ENCODE data around the gene PARS2.
A peak's percentile ranks its signal among the peaks of the same experiment; 100 is the strongest.

Gene PARS2

DNA sequence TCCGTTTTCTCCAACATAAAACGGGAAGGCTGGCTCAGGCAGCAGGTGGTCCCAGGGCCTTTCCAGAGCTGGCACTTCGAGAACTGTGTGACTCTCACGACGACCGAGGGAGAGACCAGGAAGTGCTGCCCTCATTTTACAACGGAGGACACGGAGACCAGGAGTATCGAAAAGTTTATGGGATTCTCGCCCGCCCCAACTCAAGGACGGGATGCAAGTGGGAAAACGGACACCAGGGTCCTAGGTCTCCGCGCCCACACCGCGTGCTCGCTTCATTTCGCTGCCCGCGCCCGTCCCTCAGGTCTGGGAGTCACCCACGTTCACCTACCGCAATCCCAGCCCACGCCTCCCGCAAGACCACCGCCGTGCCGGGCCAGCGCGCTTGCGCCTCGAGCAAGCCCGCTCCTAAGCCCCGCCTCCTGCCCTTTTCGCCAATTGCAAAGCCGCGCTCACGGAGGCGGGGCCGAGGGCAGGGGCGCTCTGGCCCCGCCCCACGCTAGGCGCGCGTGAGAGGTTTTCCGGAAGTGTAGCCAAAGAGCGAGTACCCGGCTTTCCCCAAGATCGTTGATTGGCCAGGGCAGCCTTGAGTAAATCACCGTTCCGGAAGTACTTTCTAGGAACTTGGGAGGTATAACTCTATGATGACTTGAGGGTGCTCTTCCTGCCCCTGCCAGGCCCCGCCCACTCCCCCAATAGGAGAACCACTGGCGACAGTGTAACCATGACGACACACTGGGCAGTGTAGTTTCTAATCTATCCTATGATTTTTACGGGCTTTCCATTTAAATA, at the start of gene PARS2:
PARS2 (minus strand) TSS at position 391 of the 789 bp plus-strand sequence. CDS start 5,362 bp downstream, outside the sequence.
- H3K9ac ChIP-seq (ENCODE audit: low read length): peak within 1 kb of the TSS; percentile 86
- no peaks in the 10 kb centered on the region for H3K36me3 ChIP-seq (ENCODE audit: control insufficient read depth, insufficient read depth, low read length)
- no peaks in the 10 kb centered on the region for H3K27me3 ChIP-seq (ENCODE audit: control insufficient read depth, insufficient read depth, low read length)
- H3K4me3 ChIP-seq (ENCODE audit: low read length): peak within 1 kb of the TSS; percentile 61
- no peaks in the 10 kb centered on the region for H3K9me3 ChIP-seq (ENCODE audit: control insufficient read depth, low read length)
- peaks cover 6% of the 10 kb centered on the region for H3K4me1 ChIP-seq (ENCODE audit: control insufficient read depth, insufficient read depth, low read length)

DNA sequence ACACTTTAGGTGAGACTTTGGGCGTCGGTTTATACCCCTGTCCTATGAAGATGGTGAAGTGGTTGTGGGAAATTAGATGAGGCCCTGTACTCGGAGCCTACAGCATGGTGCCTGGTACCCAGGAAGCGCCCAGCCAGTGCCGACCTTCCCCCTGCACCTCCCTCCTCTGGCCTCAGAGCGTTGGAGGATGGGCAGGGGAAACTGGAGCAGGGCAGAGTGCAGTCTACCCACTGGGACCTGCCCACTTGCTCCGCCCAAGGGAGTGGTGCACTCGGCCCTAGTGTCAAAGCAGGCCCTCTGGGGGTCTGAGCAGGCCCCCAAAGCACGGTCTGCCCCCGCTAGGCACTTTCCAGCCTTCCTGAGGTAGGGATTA, 49.8 kb upstream of the PARS2 start:
- no peaks in the 10 kb centered on the region for H3K27me3 ChIP-seq (ENCODE audit: control insufficient read depth, insufficient read depth, low read length)
- H3K9me3 ChIP-seq (ENCODE audit: control insufficient read depth, low read length): no peaks in the 10 kb centered on the region
- no peak overlapping the region for H3K9ac ChIP-seq (ENCODE audit: low read length)
- peaks cover 5% of the 10 kb centered on the region for H3K4me1 ChIP-seq (ENCODE audit: control insufficient read depth, insufficient read depth, low read length)
- no peaks in the 10 kb centered on the region for H3K36me3 ChIP-seq (ENCODE audit: control insufficient read depth, insufficient read depth, low read length)
- H3K4me3 ChIP-seq (ENCODE audit: low read length): no peak overlapping the region

DNA sequence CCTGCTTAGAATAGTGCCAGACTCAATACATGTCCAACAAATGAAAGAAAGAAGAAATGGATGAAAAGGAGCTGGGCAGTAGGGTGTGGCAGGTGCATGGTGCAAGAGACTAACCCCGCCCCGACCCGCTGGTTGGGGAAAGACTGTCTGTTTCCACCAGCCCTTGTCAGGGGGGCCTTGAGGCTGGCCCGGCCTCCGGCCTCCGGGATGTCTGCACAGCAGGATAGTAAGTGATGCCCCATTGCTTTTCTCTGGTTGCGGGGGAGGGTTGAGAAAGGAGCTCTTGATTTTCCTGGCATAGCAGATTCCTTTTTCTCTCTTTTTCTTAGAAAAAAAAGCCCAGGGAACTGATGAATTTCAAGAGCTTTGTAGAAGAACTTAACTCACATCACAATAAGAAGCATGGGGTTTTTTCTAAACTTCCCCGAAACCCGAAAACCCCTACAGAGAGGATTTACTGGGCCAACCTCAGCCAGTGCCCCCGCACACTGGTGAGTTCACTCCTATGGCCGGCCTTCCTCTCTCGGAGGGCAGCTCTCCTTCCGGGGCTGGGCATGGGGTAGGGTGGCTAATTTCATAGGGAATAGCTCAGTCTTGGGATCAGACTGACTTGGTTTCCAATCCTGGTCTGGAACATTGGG, 49.3 kb upstream of the PARS2 start:
- Histone ChIP-seq H3K9me3 (ENCODE audit: control insufficient read depth, low read length) (no peaks in the 10 kb centered on the region), H3K4me3 (ENCODE audit: low read length) (no peak overlapping the region), H3K9ac (ENCODE audit: low read length) (no peak overlapping the region), H3K4me1 (ENCODE audit: control insufficient read depth, insufficient read depth, low read length) (peaks cover 5% of the 10 kb centered on the region), H3K27me3 (ENCODE audit: control insufficient read depth, insufficient read depth, low read length) (no peaks in the 10 kb centered on the region), H3K36me3 (ENCODE audit: control insufficient read depth, insufficient read depth, low read length) (no peaks in the 10 kb centered on the region)

DNA sequence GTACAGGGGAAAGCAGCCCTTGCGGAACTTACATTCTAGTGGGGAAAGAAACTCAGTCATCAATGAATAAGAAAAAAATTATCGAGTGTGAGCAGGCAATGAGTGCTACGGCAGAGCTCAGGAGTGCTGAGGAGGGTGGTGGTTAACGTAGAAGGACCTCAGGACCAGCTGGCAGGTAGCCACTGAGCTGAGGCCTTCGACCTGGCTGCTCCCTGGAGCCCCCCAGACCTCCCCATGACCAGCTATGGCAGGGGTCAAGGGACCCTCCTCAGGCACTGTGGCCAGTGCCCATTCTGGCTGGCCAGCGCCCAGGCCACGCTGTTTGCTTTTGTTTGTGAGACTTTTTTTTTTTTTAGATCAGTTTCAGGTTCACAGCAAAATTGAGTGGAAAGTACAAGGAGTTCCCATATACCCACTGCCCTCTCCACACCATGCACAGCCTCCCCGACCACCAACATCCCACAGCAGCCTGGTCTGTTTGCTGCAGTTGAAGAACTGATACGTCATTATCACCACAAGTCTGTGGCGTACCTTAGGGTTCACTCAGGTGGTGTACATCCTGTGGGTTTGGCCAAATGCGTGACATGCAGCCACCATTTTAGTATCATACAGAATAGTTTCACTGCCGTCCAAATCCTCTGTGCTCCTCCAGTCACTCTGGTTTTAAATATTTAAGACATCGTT, 48.6 kb upstream of the PARS2 start:
- Histone ChIP-seq H3K4me1 (ENCODE audit: control insufficient read depth, insufficient read depth, low read length) (peaks cover 9% of the 10 kb centered on the region), H3K9me3 (ENCODE audit: control insufficient read depth, low read length) (no peaks in the 10 kb centered on the region), H3K9ac (ENCODE audit: low read length) (no peak overlapping the region), H3K36me3 (ENCODE audit: control insufficient read depth, insufficient read depth, low read length) (no peaks in the 10 kb centered on the region), H3K4me3 (ENCODE audit: low read length) (no peak overlapping the region), H3K27me3 (ENCODE audit: control insufficient read depth, insufficient read depth, low read length) (no peaks in the 10 kb centered on the region)

DNA sequence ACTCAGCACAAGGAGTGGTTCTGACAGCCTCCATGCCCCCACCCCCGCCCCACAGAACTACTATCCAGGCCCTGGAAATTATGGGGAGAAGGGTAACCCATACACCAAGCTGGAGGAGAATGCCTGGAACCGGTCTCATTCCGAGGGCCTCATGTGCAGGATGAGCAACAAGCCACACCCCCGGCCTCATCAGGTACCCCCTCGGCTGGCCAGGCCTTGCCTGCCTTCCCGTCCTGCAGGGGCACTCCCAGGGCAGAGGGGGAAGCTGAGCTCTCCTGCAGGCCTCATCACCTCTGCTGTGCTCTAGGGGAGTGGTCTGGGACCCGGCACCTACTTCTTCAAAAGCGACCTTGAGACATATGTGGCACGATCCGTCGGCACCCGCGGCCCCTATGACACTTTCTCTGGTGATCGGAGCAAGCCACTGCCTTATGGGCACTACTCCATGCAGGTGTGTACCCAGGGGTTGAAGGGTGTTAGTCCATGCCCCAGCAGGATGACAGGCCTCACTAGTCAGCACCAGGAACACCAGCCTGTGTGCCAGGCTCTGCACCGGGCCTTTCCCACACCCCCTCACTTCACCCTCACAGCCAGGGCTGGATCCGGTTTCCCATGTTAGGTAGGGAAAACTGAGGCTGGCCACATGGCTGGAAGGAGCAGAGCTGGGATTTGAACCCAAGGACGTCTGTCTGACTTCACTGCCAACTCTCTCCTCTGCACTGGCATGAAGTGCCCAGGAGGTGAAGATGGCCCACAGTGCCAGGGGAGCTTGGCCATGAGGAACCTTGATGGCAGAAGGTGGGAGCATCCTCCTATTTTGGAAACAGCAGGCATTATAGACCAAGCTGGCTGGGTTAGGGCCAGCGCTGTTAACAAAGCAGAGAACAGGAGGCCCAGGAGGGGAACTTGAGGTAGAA, 47.7 kb upstream of the PARS2 start:
- peaks cover 18% of the 10 kb centered on the region for H3K4me1 ChIP-seq (ENCODE audit: control insufficient read depth, insufficient read depth, low read length)
- H3K9ac ChIP-seq (ENCODE audit: low read length): no peak overlapping the region

DNA sequence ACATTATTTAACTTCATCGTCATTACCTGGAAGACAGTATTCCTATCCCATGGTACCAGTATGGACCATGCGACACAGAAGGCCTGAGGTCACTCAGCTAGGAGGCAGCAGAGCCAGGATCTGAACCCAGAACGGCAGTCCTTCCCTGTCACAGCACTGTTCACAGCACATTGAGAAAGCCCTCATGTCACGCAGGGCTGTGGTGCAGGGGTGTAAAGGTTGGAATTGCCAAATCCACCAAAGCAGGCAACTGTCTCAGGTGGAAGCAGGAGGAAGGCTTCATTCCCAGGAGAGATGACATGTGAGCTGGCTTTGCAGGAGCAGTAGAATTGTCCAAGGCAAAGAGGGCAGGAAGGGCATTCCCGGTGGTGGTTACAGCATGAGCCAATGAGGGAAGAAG, 46.7 kb upstream of the PARS2 start:
- Histone ChIP-seq H3K9ac (ENCODE audit: low read length) (no peak overlapping the region), H3K27me3 (ENCODE audit: control insufficient read depth, insufficient read depth, low read length) (no peaks in the 10 kb centered on the region)

More for the DNA sequence above, 47.7 kb upstream of the PARS2 start:
- no peak overlapping the region for H3K4me3 ChIP-seq (ENCODE audit: low read length)
- H3K36me3 ChIP-seq (ENCODE audit: control insufficient read depth, insufficient read depth, low read length): no peaks in the 10 kb centered on the region
- no peaks in the 10 kb centered on the region for H3K9me3 ChIP-seq (ENCODE audit: control insufficient read depth, low read length)
- H3K27me3 ChIP-seq (ENCODE audit: control insufficient read depth, insufficient read depth, low read length): no peaks in the 10 kb centered on the region

DNA sequence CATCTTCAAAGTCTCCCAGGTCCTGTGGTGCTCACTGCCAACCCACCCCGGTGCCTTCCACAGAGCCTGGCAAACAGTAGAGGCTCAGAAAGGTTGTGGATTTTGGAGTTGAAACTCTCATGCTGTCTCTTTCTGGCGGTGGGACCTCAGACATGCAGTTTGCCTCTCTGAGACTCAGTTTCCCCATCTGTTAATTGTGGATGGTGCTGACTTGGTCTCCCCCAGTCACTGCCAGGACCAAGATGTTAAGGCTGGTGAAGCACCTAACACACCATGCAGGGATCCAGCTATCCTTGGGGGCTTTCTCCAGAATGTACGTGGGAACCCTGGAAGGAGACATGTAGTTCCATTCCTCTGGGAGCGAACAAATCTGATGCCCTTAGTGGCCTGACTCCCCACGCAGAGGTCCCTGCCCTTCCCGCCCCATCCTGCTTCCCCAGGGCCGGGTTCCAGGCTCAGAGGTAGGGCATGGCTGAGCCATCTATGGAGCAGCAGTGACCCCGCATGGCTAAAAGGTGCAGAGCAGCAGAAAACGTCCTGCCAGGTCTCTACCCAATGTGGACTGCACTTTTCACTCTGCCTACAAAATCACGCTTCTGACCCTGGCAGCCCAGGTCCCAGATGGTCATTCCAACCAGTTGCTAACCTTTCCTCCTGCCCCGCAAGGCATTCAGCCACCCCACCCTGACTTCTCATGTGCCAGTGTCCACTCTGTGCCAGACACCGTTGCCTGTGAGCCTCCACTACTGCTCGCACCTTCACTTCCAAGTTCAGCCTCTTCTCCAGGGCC, 46.0 kb upstream of the PARS2 start:
- H3K9ac ChIP-seq (ENCODE audit: low read length): no peak overlapping the region
- no peaks in the 10 kb centered on the region for H3K9me3 ChIP-seq (ENCODE audit: control insufficient read depth, low read length)
- no peak overlapping the region for H3K4me3 ChIP-seq (ENCODE audit: low read length)
- peaks cover 27% of the 10 kb centered on the region for H3K4me1 ChIP-seq (ENCODE audit: control insufficient read depth, insufficient read depth, low read length)
- no peaks in the 10 kb centered on the region for H3K27me3 ChIP-seq (ENCODE audit: control insufficient read depth, insufficient read depth, low read length)
- H3K36me3 ChIP-seq (ENCODE audit: control insufficient read depth, insufficient read depth, low read length): no peaks in the 10 kb centered on the region

More for the DNA sequence above, 46.7 kb upstream of the PARS2 start:
- peaks cover 20% of the 10 kb centered on the region for H3K4me1 ChIP-seq (ENCODE audit: control insufficient read depth, insufficient read depth, low read length)
- H3K4me3 ChIP-seq (ENCODE audit: low read length): no peak overlapping the region
- H3K9me3 ChIP-seq (ENCODE audit: control insufficient read depth, low read length): no peaks in the 10 kb centered on the region
- no peaks in the 10 kb centered on the region for H3K36me3 ChIP-seq (ENCODE audit: control insufficient read depth, insufficient read depth, low read length)

DNA sequence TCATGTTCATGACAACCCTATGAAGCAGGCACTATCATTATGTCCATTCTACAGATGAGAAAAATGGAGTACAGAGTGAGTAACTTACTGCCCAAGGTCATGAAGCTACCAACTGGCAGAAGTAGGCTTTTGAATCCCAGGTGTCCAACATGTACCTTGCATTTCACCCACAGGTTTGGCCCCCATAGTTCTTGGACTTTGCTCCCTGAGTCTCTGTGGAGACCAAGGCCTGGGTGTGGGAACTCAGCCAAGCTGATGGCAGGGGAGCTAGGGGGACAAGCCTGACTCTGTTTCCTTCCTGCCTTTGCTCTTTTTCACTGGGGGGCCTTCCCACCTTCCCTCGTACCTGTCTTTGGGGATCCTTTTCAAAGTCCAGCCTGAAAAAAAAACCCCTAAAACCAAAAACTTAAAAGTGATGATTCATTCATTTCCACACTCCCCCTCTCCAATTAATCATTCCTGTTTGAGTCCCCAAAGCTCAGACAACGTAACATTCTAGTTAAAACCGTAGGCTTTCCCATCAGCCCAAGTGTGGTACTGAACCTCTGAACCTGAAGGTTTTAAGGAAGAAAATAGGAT, 45.3 kb upstream of the PARS2 start:
- Histone ChIP-seq H3K36me3 (ENCODE audit: control insufficient read depth, insufficient read depth, low read length) (no peaks in the 10 kb centered on the region), H3K9me3 (ENCODE audit: control insufficient read depth, low read length) (no peaks in the 10 kb centered on the region), H3K27me3 (ENCODE audit: control insufficient read depth, insufficient read depth, low read length) (no peaks in the 10 kb centered on the region), H3K4me3 (ENCODE audit: low read length) (no peak overlapping the region), H3K9ac (ENCODE audit: low read length) (no peak overlapping the region), H3K4me1 (ENCODE audit: control insufficient read depth, insufficient read depth, low read length) (peaks cover 35% of the 10 kb centered on the region)

DNA sequence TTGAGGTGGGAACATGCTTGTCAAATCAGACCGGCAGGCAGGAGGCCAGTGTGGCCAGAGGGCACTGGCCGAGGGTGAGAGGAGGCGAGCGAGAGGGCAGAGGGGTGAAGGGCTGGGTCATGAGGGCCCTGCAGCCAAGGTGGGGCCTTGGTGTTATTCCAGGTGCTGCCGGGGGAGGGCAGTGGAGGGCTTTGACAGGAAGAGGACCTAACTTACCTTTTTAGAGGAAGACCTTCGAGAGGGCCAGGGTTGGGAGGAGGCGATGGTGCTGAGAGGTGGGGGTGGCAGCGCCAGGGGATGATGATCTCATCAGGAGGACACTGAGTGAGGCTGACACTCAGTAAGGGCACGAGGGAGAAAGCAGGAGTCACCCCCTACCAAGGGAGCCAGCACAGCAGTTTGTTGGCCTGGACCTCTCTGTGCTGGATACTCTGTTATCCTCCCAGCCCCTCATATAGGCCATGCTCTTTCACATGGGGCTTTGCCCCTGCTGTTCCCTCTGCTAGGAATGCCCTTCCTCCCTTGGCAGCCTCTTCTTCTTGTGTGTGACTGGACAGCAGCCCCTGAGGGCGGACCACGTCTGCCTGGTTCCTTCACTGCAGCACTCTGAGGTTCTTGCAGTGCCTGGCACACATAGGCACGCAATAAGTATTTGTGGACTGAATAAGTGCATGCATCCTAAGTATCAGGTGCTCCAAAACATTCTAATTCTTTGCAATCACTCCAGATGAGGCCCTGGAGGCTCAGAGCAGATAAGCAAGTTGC, 44.3 kb upstream of the PARS2 start:
- Histone ChIP-seq H3K4me3 (ENCODE audit: low read length) (no peak overlapping the region), H3K9me3 (ENCODE audit: control insufficient read depth, low read length) (no peaks in the 10 kb centered on the region), H3K27me3 (ENCODE audit: control insufficient read depth, insufficient read depth, low read length) (no peaks in the 10 kb centered on the region), H3K4me1 (ENCODE audit: control insufficient read depth, insufficient read depth, low read length) (peaks cover 44% of the 10 kb centered on the region), H3K36me3 (ENCODE audit: control insufficient read depth, insufficient read depth, low read length) (no peaks in the 10 kb centered on the region), H3K9ac (ENCODE audit: low read length) (no peak overlapping the region)

DNA sequence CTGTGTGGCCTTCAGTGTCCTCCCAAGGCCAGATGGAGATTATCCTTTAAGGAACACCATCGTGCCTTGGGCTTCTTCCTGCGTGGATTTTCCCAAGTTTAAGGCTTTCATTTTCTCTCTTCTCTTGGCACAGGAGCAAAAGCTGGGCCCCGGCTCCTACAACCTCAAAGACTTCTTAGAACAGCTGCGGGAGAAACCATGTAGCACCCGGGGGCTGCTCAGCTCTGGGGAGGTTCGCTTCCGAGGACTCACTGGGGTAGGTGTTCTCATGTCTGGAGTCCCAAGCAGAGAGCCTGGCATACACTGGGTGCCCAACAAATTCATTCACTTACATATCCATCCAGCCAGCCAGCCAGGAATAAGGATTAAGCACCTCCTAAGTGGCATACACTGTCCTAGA, 43.4 kb upstream of the PARS2 start:
- no peak overlapping the region for H3K9ac ChIP-seq (ENCODE audit: low read length)
- H3K9me3 ChIP-seq (ENCODE audit: control insufficient read depth, low read length): no peaks in the 10 kb centered on the region
- no peaks in the 10 kb centered on the region for H3K27me3 ChIP-seq (ENCODE audit: control insufficient read depth, insufficient read depth, low read length)
- H3K36me3 ChIP-seq (ENCODE audit: control insufficient read depth, insufficient read depth, low read length): no peaks in the 10 kb centered on the region
- H3K4me1 ChIP-seq (ENCODE audit: control insufficient read depth, insufficient read depth, low read length): peaks cover 45% of the 10 kb centered on the region
- no peak overlapping the region for H3K4me3 ChIP-seq (ENCODE audit: low read length)

Measured in mucosa of stomach (tissue), 1 donor.